IMR-90 (cell line): ENCODE data around the gene HTR3A.

Experiments
- CEBPB ChIP-seq: IDR thresholded peaks from 2 replicates; pipeline ENCODE4 v1.6.1; 2012; ENCODE audit warnings: low read depth, low read length, improper control_type of control experiment
- FOS ChIP-seq: fragments of 150-350 bp; IDR thresholded peaks from 2 replicates; pipeline ENCODE4 v1.6.1; 2016; ENCODE audit warnings: low read depth, low read length
- MAZ ChIP-seq: IDR thresholded peaks from 2 replicates; pipeline ENCODE4 v1.6.1; 2012; ENCODE audit warnings: low read depth, mild to moderate bottlenecking, low read length, improper control_type of control experiment, moderate library complexity, borderline replicate concordance
- MXI1 ChIP-seq: IDR thresholded peaks from 2 replicates; pipeline ENCODE4 v1.6.1; 2012; ENCODE audit warnings: low read depth, mild to moderate bottlenecking, low read length, moderate library complexity, borderline replicate concordance
- NFE2L2 ChIP-seq: fragments of 150-350 bp; IDR thresholded peaks from 2 replicates; pipeline ENCODE4 v1.6.1; 2016; ENCODE audit warnings: low read depth, mild to moderate bottlenecking, low read length
- POLR2A ChIP-seq: IDR thresholded peaks from 2 replicates; pipeline ENCODE4 v1.6.1; 2012; ENCODE audit warnings: mild to moderate bottlenecking, low read depth, low read length
- RFX5 ChIP-seq: IDR thresholded peaks from 2 replicates; pipeline ENCODE4 v1.8.0; 2012; ENCODE audit warnings: low read depth, mild to moderate bottlenecking, low read length, moderate library complexity
- SMC3 ChIP-seq: fragments of 150-350 bp; IDR thresholded peaks from 2 replicates; pipeline ENCODE4 v1.6.1; 2016; ENCODE audit warnings: low read depth, mild to moderate bottlenecking, antibody characterized with exemption, low read length, moderate library complexity
- TF ChIP-seq, protein P1 (sequence below): conservative IDR thresholded peaks from 2 replicates; pipeline ENCODE4 v1.5.1; 2012; ENCODE audit warnings: mild to moderate bottlenecking, low read depth, low read length, improper control_type of control experiment

DNA sequence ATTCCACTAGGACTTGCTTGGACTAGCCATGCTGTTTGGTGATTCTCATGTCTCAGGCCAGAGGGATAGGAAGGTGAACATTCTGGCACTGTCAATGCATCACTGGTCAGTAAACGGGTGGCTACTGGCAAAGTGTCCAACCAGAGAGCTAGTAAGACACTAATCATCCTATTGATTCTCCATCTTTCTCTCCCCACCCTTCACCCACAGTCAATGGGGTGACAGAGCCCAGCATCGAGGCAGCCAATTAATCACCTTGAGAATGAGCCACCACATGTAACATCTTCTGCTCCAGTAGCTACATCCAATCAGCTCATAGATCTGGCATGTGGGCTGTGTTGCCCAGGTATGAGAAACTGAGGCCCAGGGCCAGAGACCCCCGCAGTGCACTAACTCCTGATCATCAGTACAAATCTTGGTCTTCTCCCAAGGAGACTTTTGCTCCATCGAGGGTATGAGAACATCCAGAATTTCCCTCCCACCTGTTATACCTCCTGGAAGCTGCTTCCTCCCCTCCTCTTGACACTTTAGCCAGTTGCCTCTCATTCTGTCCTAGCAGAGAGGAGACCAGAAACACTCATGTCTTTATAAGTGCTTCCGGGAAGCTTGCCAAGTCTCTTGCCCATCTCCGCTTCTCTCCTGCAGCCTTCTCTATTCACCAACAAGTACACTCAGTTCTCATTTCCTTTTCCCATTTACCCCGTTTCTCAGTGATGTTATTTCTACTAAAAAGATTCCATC, 17.0 kb downstream of the HTR3A start:
- TF ChIP-seq, protein P1, sequence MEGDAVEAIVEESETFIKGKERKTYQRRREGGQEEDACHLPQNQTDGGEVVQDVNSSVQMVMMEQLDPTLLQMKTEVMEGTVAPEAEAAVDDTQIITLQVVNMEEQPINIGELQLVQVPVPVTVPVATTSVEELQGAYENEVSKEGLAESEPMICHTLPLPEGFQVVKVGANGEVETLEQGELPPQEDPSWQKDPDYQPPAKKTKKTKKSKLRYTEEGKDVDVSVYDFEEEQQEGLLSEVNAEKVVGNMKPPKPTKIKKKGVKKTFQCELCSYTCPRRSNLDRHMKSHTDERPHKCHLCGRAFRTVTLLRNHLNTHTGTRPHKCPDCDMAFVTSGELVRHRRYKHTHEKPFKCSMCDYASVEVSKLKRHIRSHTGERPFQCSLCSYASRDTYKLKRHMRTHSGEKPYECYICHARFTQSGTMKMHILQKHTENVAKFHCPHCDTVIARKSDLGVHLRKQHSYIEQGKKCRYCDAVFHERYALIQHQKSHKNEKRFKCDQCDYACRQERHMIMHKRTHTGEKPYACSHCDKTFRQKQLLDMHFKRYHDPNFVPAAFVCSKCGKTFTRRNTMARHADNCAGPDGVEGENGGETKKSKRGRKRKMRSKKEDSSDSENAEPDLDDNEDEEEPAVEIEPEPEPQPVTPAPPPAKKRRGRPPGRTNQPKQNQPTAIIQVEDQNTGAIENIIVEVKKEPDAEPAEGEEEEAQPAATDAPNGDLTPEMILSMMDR, result no peak
- TF ChIP-seq MAZ (no peak), SMC3 (no peak), NFE2L2 (no peak), MXI1 (no peak), POLR2A (no peak), CEBPB (no peak), FOS (no peak), RFX5 (no peak)
